GM21526 (cell line): Measurements from ENCODE around the gene WFDC5.

ENCODE experiments used
- ATAC-seq: cut with Tn5 transposase; IDR thresholded peaks from one replicate; pipeline ENCODE4 v1.9.1; 2021; ENCODE audit warnings: moderate library complexity; ENCODE audit not compliant: unreplicated experiment, low FRiP score

WFDC5 gene

GRCh38 chr20:45115829-45116228 lies 855 bp upstream of the WFDC5 start:
- no peak for ATAC-seq

DNA sequence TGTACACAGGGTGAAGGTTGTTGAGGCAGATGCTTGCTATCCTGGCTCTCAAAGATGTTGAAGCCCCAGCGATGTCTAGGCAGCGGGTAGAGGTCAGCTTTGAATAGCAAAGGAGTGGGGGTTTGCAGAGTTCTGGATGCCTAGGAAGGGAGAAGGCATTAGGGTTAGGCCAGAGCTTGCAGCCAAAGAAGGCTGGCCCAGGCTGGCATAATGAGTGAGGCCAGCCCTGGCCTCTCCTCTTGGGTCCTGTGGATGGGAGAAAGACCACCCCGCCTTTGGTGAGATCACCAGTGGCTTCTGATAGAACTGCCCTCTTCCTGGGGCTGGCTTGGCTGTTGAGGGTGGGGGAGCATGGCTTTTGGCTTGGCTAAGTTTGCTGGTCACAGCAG lies 406 bp upstream of the WFDC5 start:
- ATAC-seq = no peak

- no peak for ATAC-seq
Measured at GRCh38 chr20:45113865-45114264, 1.1 kb downstream of the WFDC5 start.

- ATAC-seq = no peak
Measured at GRCh38 chr20:45112754-45113153, 2.2 kb downstream of the WFDC5 start.

DNA sequence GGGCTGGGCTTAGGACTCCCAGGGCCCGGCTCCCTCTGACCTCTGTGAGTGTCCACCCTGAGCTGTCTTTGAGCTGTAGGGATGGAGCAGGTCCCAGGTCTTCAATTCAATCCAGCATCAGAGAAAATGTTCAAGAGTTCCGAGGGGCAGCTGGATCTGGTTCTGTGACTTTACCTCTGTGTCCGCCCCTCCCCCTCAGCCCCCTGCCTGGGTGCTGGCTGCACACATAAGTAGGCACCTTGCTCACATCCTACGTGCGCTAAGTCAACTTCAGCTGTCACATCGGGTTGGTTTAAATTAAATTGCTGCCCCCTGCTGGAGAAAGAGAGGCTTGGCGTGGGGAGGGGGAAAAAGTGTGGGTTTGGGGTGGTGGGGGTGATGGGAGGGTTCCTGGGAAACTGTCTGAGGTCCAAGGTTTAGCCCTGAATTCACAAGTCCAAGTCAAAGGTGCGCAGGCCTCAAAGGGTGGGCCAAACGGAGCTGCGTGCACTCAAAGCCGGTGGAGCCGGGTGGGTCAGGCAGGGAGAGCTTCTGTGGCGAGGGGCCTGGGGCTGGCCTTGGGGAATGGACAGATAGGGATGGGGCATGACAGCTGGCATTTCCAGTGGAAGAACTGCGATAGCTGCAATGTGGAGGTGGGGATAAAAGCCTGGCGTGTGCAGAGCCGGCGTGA lies 3.0 kb downstream of the WFDC5 start:
- ATAC-seq = no peak

- ATAC-seq = no peak
Measured at GRCh38 chr20:45111285-45111684, 3.7 kb downstream of the WFDC5 start.

- no peak for ATAC-seq
Measured at GRCh38 chr20:45110301-45110700, 4.7 kb downstream of the WFDC5 start.

- no peak for ATAC-seq
Measured at GRCh38 chr20:45109634-45110033, 5.3 kb downstream of the WFDC5 start.

GRCh38 chr20:45105317-45105716 lies 9.7 kb downstream of the WFDC5 start:
- no peak for ATAC-seq

GRCh38 chr20:45104786-45105185 lies 10.2 kb downstream of the WFDC5 start:
- no peak for ATAC-seq

DNA sequence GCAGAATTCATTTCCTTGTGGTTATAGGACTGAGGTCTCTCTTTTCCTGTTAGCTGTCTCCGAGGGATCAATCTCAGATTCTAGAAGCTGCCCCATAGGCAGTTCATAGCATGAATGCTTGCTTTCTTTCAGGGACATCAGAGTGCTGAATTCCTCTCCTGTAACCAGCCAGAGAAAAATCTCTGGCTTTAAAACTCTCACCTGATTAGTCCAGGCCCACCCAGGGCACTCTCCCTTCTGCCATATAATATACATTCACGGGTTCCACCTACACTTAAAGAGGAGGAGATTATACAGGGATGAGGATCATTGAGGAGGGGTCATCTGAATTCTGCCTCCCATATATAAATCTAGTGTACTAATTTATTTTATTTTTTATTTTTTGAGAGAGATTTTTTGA lies 11.9 kb downstream of the WFDC5 start:
- ATAC-seq = no peak

GRCh38 chr20:45101333-45101850 lies 13.6 kb downstream of the WFDC5 start:
- no peak for ATAC-seq

- no peak for ATAC-seq
Measured at GRCh38 chr20:45100563-45101245, 14.3 kb downstream of the WFDC5 start, which contains the start of gene KCNS1. TSS of gene KCNS1 (minus strand) at chr20:45101127. CDS start at chr20:45099236, 1,891 bp downstream.

DNA sequence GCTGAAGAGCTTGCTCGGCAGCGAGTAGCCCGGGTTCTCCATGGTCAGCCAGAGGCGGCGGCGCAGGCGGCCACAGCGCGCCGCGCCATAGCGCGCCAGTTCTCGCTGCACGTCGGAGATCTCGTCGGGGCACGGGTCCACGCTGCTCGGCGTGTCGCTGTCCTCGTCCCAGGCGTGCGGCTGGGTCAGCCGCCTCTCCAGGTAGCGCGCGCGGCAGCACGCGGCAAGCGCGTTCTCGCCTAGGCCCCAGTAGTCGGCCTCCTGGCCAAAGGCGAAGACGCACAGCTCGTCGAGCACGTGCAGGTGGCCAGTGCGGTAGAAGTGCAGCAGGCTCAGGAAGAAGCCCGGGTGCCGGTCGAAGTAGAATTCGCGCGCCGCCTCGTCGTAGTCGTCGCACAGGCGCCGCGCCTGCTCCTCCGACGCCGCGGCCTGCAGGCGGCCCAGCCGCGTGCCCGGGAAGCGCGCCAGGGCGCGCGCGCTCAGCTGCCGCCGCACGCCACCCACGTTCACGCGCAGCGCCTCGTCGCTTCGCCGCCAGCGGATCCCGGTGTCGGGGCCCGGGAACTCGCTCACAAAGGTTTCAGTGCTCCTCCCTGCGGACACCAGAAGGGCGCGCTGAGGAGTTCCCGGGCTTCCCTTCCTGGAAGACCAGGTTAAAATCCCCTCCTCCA lies 16.7 kb downstream of the WFDC5 start:
- ATAC-seq = no peak

DNA sequence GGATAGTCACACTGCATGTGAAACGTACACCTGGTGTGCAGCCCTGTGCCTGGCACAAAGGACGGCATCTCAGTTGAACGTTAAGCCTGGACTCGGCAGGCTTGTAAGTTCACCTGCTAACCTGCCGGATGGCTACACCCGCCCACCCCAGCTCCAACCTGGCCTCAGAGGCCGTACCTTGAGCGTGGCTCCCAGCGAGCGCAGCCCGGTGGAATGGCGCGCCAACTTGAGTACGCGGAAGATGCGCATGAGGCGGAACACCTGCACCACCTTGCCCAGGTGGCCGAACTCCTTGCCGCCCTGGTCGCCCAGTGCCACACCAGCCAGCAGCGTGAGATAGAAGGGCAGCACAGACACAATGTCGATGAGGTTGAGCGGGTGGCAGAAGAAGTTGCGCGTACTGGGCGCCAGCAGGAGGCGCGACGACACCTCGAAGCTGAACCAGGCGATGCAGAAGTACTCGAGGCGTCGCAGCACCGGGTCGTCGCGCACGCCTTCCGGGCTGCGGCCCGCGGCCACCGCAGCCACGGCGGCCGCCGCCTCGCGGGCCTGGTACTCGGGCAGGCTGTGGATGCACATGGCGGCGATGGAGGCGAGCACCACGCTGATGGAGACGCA lies 17.4 kb downstream of the WFDC5 start:
- ATAC-seq = no peak

DNA sequence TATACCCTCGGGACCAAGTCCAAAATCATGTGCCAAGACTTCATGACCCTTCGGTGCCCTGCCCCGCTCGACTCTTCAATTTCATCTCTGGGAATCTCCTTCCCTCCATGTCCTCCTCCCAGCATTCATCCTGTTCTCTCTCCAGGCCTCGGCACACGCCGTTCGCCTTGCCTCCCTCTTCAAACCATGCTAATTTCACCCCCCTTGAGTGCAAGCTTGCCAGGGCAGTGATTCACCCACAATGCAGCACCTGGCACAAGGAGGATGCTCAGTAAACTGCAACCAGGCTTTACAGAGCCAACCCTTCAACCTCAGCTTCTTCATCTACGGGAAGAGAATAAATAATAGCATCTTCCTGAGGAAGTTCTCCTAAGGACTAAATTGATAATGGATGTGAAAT lies 18.2 kb downstream of the WFDC5 start:
- ATAC-seq = no peak

DNA sequence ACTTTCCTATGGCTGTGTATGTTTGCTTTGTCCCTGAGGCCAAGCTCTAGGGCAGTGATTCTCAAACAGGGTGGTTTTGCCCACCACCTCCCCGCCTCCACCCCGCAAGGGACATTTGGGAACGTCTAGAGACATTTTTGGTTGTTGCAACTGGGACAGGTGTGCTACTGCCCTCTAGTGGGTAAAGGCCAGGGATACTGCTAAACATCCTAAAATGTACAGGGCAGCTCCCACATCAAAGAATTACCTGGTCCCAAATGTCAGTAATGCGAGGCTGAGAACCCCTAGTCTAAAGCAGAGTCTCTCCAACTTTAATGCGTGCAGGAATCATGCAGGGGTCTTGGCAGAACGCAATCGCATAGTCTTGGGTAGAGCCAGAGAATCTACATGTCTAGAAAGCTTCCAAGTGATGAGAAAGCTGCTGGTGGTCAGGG lies 19.2 kb downstream of the WFDC5 start:
- ATAC-seq = no peak

DNA sequence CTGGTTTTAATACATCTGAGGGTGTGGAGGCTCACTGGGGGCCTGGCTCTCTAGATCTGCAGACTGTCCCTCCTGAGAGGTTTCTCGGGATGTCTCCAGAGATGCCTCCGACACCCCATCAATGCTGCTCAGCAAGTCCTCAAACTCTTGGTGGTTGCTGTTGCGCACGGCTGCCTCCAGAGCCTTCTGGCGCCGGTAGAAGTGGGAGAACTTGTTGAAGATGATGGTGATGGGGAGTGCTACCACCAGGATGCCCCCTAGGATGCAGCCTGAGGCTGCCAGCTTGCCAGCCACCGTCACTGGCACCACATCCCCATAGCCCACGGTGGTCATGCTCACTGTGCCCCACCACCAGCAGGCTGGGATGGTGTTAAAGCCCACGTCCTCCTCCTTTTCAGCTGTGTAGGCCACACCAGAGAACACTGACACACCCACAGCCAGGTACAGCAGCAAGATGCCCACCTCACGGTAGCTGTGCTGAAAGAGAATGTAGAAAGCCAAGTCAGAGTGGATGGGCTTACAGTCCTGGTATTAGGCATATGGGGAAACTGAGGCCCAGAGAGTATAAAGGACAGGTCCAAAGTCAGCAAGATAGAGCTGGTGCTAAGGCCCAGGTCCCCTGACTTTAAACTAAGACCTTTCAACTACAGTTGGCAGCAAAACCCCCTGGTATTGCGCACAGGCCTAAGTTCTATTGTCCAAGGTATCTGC lies 20.0 kb downstream of the WFDC5 start:
- ATAC-seq = no peak

GRCh38 chr20:45094201-45094600 lies 20.8 kb downstream of the WFDC5 start:
- no peak for ATAC-seq

DNA sequence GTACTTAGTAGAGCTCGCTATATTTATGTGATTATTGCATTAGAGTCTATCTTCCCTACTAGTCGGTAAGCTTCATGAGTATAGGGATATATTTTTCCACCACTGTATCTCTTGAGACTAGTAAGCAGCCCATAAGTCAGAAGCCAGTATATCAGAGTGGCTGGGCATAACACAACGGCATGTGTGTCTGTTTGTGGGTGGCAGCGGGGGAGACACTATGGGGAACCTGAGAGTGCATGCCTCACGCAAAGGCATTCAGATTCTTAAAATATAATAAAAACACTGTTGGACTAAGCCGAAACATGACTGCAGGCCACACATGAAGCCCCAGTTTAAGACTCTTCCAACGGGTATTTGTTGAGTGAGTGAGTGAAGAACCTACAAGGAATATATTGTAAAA lies 22.1 kb downstream of the WFDC5 start:
- ATAC-seq = no peak
